HG02610 (cell line): ENCODE data around the gene YJU2.
"Not testable (repeated sequence)": the region's sequence is repeated elsewhere in the genome, so short reads cannot be mapped to it uniquely, and the experiment has no call there.

Source experiments
- ATAC-seq: cut with Tn5 transposase; IDR thresholded peaks from one replicate; pipeline ENCODE4 v1.9.1; 2021; ENCODE audit warnings: mild to moderate bottlenecking, moderate library complexity; ENCODE audit not compliant: unreplicated experiment

YJU2 gene

DNA sequence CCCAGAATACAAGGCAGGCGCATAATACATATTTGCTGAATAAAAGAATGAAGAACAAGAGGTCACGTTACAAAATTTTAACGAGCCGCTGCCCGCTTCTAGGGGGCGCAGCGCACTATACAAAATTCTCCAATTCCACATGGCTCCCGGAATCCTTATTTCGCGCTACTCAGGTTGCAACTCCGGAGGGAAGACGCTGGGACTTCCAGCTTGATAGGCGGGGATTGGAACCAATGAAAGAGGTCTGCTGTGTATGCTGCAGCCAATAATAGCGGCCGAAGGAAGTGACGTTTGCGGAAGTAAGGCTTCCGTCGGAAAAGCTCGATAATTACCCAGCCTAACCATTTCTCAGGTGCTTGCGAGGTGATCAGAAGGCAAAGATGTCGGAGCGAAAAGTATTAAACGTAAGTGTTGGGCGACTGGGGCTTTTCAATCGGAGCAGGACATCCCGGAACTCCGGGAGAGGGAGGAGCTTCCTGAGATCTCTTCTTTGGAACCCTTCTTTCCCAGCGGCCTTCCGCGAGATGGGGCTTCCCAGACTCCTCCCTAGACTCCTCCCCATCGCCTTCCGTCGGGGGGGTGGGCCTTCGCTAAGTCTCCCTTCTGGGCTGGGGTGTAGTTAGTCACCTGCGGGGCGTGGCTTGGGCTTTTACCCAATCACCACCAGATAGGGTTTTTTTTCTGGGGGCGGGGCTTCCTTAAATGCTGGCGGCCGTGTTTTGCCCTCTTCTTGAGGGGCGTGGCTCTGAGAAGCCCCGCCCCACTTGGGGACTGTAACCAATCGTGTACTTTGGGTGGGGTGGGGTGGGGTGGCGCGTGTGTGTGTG, at the start of gene YJU2:
Gene YJU2, plus strand, starts transcription at position 314 of the 827 bp plus-strand sequence. Its CDS starts 67 bp downstream, at position 381.
- peak; percentile 89 for ATAC-seq

- ATAC-seq = no peak
Measured at GRCh38 chr19:4197228-4197624, 49.7 kb upstream of the YJU2 start.

- no peak for ATAC-seq
Measured at GRCh38 chr19:4197625-4198466, 49.0 kb upstream of the YJU2 start.

- no peak for ATAC-seq
Measured at GRCh38 chr19:4198467-4199126, 48.3 kb upstream of the YJU2 start.

- ATAC-seq = no peak
Measured at GRCh38 chr19:4199699-4200293, 47.1 kb upstream of the YJU2 start.

- no peak for ATAC-seq
Measured at GRCh38 chr19:4200940-4201542, 45.8 kb upstream of the YJU2 start.

DNA sequence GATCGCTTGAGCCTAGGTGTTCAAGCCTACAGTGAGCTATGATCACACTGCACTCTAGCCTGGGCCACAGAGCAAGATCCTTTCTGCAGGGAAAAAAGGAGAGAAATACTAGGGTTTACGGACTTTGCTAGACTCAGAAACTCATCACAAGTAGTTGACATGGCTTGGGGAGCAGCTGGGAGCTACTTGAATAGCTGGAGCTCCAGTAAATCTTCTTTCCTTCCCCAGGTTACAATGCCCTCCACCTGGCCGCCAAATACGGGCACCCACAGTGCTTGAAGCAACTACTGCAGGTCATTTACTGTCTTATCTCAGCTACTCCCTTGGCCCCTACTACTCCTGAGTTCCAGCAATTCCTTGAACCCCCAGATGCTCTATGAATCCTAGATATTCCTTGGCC, 45.1 kb upstream of the YJU2 start:
- no peak for ATAC-seq

- no peak for ATAC-seq
Measured at GRCh38 chr19:4206818-4207484, 39.9 kb upstream of the YJU2 start.

DNA sequence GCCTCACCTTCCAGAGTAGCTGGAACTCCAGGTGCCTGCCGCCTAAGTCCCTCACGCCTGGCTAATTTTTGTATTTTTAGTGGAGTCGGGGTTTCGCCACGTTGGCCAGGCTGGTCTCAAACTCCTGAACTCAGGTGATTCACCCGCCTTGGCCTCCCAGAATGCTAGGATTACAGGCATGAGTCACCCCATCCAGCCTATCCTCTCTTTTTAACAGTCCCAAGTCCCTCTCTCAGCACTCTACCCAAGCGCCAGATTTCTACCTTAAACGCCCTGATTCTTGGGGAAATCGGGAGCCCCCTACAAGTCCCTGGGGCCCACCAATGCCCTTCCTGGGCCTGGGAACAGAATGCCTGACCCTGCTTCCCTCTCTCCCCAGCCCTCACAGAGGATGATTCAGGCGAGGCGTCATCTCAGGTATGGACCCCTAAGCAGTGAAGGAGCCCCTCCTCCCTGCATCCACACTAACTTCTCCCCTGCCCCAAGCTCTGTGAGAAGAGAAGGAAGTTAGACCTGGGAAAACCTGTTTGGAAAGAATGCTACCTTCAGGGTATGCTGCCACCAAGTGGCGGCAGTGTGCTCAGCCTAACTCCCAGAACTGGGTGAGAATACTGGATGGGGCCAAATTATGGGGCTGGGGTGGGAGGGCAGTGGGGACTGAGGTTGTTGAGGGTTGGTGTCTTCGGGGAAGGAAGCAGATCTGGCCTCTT, 38.3 kb upstream of the YJU2 start:
- ATAC-seq = no peak

GRCh38 chr19:4210166-4210731, 36.6 kb upstream of the YJU2 start:
- no peak for ATAC-seq

GRCh38 chr19:4213116-4213515, 33.8 kb upstream of the YJU2 start:
- no peak for ATAC-seq

DNA sequence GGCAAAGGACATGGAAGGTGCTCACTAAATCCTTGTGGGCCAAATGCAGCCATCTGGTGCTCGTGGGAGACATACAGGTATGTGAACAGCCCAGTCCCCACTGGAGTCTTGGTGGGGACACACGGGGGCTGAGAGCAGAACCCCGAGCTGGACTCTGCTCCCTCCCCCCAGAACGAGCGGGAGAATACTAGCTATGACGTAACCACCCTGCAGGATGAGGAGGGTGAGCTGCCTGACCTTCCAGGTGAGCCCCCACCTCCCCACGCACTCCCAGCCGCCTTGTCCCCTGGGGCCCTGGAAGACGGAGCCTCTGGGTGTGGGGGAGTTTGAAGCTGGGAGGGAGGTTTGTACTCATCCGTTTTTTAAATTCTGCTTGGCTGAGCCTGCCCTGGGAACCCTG, 31.1 kb upstream of the YJU2 start:
- ATAC-seq = no peak

DNA sequence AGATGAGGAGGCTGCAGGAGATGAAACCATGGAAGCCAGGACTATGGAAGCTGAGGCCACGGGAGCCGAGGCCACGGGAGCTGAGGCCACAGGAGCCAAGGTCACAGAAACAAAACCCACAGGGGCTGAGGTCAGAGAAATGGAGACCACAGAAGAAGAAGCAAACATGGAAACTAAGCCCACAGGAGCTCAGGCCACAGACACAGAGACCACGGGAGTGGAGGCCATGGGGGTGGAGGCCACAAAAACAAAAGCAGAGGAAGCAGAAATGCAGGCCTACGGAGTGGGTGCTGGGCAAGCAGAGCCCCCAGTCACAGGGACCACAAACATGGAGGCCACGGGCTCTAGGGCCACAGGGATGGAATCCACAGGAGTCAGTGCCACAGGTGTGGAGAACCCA, 30.0 kb upstream of the YJU2 start:
- ATAC-seq = no peak

GRCh38 chr19:4217429-4218264, 29.2 kb upstream of the YJU2 start:
- no peak for ATAC-seq

- ATAC-seq = not testable (repeated sequence)
Measured at GRCh38 chr19:4218523-4218922, 28.4 kb upstream of the YJU2 start.

DNA sequence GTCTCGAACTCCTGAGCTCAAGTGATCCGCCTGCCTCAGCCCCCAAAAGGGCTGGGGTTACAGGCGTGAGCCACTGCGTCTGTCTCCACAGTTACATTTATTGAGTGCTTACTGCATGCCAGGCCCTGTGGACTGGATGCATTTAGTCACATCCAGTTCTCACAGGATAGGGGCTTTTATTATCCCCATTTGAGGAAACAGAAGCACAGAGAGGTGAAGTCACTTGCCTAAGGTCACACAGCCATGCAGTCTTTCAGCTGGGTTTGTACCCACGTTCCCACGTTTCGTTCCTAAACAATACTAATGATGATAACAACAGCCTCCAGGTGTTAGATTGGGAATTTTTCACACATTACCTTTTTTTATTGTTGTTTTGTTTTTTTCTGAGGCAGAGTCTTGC, 26.7 kb upstream of the YJU2 start:
- ATAC-seq = no peak

DNA sequence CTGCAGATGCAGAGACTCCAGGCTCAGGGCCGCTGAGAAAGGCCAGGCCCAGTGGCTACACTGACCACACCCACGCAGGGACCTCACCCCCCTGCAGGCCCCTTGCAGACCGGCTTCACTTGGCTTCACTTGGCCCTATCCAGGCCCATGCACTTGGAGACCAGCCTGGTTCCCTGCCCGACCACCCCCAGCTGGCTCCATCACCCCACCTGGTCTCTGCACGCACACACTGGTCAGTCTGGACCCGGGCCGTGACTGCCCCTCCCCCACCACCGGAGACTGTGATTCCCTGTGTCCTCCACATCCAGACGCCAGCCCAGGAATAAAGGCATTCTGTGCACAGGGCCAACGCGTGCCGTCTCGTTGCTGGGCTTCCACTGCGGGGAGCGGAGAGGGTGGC, 22.4 kb upstream of the YJU2 start:
- ATAC-seq = no peak

GRCh38 chr19:4225885-4226284, 21.0 kb upstream of the YJU2 start:
- ATAC-seq = no peak
